Astrocyte of the spinal cord (primary cell): ENCODE results near the gene CACNA1E.

Experiments used
- DNase-seq: peaks from one replicate; pipeline ENCODE4 v3.0.0; 2011; ENCODE audit warnings: low read depth, low spot score
- H3K4me3 ChIP-seq: 2 replicates; pipeline ENCODE4 v1.5.1; 2011; ENCODE audit warnings: low read depth, mild to moderate bottlenecking, low read length, moderate library complexity
- CTCF ChIP-seq: IDR thresholded peaks from 2 replicates; pipeline ENCODE4 v1.5.1; 2012; ENCODE audit warnings: low read depth, mild to moderate bottlenecking, low read length, inconsistent platforms
- in situ Hi-C: cut with HindIII; loops from 2 replicates; pipeline ENCODE4 v1.10.0; 2017; ENCODE audit warnings: low sequenced_read_pairs

The CACNA1E gene

GRCh38 chr1:181551754-181552153, 68.4 kb downstream of the CACNA1E start:
- in situ Hi-C loops: no loop called here
- H3K4me3 ChIP-seq: no peak overlapping the region
- TF ChIP-seq CTCF: no peak
- no peak for DNase-seq

DNA sequence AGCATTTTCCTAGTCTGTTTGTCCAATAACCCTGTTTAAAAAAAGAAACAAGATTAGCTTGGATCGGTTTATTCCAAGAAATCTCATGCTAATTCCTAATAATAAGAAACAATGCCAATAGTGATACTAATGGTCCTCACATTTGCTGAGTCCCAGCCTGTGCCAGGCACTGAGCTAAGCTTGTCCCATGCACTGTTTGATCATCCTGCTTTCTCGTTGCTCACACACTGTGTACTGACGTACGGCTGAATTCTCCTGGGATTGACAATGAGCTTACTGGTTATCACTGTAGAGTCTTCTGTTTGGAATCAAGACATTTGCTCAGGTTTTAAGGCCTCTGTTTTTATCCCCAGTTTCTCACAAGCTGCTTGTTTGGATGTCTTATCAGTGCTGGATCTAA, 71.1 kb downstream of the CACNA1E start:
- H3K4me3 ChIP-seq: no peak overlapping the region
- in situ Hi-C loops: no loop called here
- TF ChIP-seq CTCF: no peak
- no peak for DNase-seq

- no peak overlapping the region for H3K4me3 ChIP-seq
- no peak for DNase-seq
- in situ Hi-C loops: no loop called here
- no peak for TF ChIP-seq CTCF
Observed at GRCh38 chr1:181556631-181557030, 73.3 kb downstream of the CACNA1E start.

DNA sequence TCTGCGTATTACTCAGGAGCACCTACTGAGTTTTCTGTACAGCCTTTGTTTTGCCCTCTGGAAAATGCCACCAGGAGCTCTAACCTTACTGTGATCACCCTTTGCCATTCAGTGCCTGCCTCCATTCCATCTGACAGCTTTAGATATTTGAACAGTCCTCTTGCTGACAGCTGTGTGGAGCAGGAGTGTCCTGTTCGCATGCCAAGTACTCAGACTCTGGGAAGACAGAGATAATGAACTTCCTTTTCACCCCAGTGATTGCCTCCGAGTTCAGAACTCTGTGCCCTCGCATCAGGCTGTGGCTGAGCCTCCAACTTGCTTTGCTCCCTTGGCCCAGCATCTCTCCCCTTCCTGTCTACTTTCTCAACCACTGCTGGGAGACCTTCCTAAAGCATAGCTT, 74.0 kb downstream of the CACNA1E start:
- in situ Hi-C loops: no loop called here
- no peak for TF ChIP-seq CTCF
- no peak for DNase-seq
- no peak overlapping the region for H3K4me3 ChIP-seq

GRCh38 chr1:181558416-181558815, 75.1 kb downstream of the CACNA1E start:
- TF ChIP-seq CTCF: no peak
- no peak overlapping the region for H3K4me3 ChIP-seq
- no peak for DNase-seq
- in situ Hi-C loops: no loop called here

DNA sequence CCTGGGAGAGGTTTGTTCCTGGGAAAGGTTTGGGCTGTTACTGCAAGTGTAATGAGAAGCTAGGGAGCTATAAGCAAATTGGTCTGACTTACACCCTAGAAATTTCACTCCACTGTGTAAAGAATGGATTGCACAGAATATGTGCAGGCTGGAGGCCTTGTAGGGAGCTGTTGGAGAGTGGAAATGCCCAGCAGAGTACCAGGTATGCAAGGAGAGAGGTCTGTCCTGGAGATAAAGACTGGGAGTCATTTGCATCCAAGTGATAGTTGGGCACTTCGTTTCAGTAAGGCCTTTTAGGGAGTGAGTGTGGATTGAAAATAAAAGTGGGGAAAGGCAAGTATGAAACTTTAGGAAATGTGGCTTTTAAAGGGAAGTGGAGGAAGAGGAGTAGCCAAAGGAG, 75.8 kb downstream of the CACNA1E start:
- TF ChIP-seq CTCF: no peak
- DNase-seq: no peak
- no peak overlapping the region for H3K4me3 ChIP-seq
- in situ Hi-C loops: no loop called here

DNA sequence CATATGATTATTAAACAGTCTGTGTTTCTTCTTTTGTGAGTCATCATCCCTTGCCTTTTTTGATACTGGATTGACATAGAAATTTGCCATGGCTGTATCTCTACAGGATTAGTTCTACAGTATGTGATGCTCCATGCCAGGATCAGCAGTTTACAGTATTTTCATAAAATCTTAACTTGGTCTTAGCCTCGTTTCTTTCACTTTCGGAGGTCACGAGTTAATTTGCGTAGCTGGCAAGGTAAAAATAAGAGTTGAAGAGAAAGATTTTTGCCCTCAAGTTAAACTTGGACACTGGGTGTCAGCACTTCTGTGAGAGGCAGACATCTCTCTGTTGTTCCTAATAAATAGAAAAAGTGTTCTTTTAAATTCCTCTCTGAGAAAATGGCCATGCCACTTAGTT, 79.1 kb downstream of the CACNA1E start:
- TF ChIP-seq CTCF: no peak
- in situ Hi-C loops: no loop called here
- DNase-seq: no peak
- no peak overlapping the region for H3K4me3 ChIP-seq
